IPS DF 4.7 (cell line): ENCODE measurements around the gene MADD.

ENCODE experiments used
- DNase-seq: peaks from one replicate; pipeline ENCODE4 v3.0.0-alpha.2; 2013; ENCODE audit warnings: low spot score; ENCODE audit errors: extremely low read depth

MADD gene

GRCh38 chr11:47338396-47339241 lies 68.7 kb downstream of the MADD start:
- DNase-seq: no peak

GRCh38 chr11:47340010-47340409 lies 70.1 kb downstream of the MADD start:
- DNase-seq: no peak

GRCh38 chr11:47340980-47341775 lies 71.2 kb downstream of the MADD start:
- DNase-seq: no peak

GRCh38 chr11:47342036-47342803 lies 72.3 kb downstream of the MADD start:
- no peak for DNase-seq

GRCh38 chr11:47342854-47343253 lies 72.9 kb downstream of the MADD start:
- no peak for DNase-seq

- DNase-seq: no peak
Measured at GRCh38 chr11:47345890-47346563, 76.1 kb downstream of the MADD start.

GRCh38 chr11:47347137-47347536 lies 77.2 kb downstream of the MADD start:
- no peak for DNase-seq

- DNase-seq: no peak
Measured at GRCh38 chr11:47348131-47348802, 78.3 kb downstream of the MADD start.

GRCh38 chr11:47348859-47349258 lies 78.9 kb downstream of the MADD start:
- DNase-seq: no peak

GRCh38 chr11:47349521-47350095 lies 79.7 kb downstream of the MADD start:
- DNase-seq: no peak

- no peak for DNase-seq
Measured at GRCh38 chr11:47350315-47350714, 80.4 kb downstream of the MADD start.

GRCh38 chr11:47351156-47352126 lies 81.5 kb downstream of the MADD start:
- no peak for DNase-seq

- no peak for DNase-seq
Measured at GRCh38 chr11:47352556-47352955, 82.6 kb downstream of the MADD start, which contains the start of gene MYBPC3. Gene MYBPC3 (minus strand): TSS chr11:47352702. CDS start chr11:47352647, 55 bp downstream.

- no peak for DNase-seq
Measured at GRCh38 chr11:47353978-47354774, 84.2 kb downstream of the MADD start.

- DNase-seq: no peak
Measured at GRCh38 chr11:47354913-47355282, 85.0 kb downstream of the MADD start.

GRCh38 chr11:47355283-47356128 lies 85.6 kb downstream of the MADD start:
- DNase-seq: peak; percentile 95
